HG03103 (cell line): ENCODE measurements around the gene IGF2BP3.
A peak's percentile ranks its signal among the peaks of the same experiment; 100 is the strongest.

Source experiments
- ATAC-seq: cut with Tn5 transposase; IDR thresholded peaks from one replicate; pipeline ENCODE4 v1.9.1; 2021; ENCODE audit warnings: low read depth; ENCODE audit not compliant: unreplicated experiment

Gene IGF2BP3

GRCh38 chr7:23472956-23473843 lies 2.9 kb upstream of the IGF2BP3 start:
- ATAC-seq, result no peak

GRCh38 chr7:23472556-23472955 lies 2.3 kb upstream of the IGF2BP3 start:
- no peak for ATAC-seq

DNA sequence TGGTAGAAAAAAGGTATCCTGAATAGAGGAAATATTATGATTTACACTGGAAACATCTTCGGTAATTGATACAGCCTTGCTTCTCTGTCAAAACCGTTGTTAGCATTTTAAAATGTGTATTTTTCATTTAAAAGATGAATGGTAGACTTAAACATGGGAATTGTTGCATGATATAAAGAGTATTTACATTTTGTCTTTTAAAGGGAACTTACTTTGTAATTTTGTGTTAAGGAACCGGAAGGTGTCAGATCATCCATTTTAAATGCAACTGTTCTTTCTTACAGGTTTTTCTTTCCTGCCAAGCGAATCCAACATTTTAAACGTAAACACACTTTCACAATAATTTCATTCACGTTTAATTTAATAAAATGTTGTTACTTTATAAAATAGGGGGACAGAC lies 1.8 kb upstream of the IGF2BP3 start:
- ATAC-seq, result no peak

GRCh38 chr7:23471106-23471859 lies 992 bp upstream of the IGF2BP3 start:
- peak; percentile 18 for ATAC-seq

GRCh38 chr7:23469961-23470250 lies 385 bp downstream of the IGF2BP3 start:
- ATAC-seq, result no peak

DNA sequence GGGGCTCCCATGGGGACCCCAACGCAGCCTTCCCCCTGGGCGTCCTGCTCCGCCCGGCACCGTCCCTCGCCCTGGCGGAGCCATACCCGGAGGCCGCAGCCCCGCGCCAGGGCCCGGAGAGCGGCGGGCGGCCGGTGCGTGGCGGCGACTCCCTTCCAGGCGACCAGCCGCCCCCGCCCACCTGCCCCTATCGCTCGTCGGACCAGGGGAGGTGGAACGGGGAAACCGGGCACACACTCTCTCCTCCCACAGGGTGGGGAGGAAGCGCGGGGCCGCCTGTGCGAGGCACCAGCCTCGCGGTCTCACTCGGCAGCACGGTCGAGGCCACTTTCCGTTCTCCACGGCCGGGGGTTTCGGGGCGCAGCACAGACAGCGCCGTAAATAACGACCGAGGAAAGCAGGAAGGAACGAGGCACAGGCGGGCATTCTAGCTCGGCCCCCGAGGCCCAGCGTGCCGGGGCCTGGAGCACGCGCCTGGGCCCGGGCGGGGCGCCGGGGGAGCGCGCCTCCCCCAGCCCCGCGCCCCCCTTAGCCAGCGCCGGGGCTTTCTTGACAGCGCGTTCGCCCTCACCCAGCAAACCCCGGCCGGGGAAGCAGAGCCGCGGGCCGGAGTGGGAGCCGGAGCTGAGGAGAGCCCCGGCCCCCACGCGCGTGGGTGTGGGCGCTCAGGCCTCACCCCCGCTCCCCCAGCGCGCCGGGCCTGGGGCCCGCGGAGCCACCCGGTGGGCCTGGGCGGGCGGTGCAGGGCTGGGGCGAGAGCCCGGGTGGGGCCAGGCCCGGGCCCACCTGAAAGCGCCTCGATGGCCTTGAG lies 936 bp downstream of the IGF2BP3 start:
- ATAC-seq, result no peak

DNA sequence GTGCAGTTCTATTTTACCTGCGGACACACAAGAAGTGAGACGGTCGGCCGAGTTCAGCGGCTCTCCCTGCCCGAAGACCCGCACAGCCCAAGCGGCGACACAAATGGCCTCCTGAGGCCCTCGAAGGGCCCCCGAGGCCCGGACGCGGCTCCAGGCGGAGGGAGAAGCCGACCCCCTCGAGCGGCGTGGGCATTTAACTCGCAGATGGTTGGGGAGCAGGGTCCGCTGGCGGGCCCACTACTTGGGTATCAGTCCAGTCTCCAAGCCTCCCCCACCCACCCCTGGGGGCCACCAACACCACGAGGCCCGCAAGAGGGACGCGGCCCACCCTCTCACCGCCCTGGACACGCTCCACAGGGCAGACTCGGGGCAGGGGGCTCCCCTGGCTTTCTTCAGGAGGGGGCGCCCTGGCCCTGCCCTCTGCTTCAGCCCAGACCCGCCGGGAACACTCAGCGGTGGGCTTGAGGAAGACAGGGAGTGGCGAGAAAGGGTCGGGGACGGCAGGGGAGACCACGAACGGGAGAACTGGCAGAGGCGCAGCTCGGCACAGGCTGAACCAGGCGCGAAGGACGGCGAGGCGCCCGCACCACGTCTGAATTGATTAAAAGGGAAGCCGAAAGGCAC lies 1.7 kb downstream of the IGF2BP3 start:
- no peak for ATAC-seq

DNA sequence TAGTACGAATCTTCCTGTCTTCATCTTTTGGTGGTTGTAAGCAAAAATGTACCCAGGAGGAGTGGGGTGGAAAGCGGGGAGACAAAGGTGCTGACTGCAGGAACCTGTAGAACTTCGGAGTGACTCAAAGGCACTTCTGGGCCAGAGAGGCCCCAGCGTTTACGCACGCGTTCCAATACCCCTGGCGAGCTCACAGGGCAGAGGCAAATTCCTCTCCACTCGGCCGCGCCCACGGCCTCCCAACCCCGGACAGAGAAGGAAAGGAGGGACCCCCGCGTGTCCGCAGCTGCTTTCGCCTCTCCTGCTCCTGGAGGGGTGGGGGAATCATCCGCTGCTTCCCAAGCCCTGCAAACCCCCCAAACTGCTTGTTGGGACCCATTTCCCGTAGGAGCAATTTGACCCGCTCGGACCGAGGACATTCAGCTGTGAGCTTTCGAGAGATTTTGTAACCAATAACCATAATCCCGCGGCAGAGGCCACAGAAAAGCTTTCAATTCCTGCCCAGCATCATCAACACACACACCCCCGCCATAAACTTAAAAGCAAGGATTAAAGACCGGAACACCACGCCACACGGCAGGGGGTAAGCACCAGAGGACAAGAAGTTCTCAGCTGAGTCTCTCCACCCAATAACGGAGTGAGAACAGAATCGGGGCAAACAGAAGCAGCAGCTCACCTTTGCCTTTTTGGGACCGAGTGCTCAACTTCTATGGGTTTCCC lies 2.3 kb downstream of the IGF2BP3 start:
- no peak for ATAC-seq

DNA sequence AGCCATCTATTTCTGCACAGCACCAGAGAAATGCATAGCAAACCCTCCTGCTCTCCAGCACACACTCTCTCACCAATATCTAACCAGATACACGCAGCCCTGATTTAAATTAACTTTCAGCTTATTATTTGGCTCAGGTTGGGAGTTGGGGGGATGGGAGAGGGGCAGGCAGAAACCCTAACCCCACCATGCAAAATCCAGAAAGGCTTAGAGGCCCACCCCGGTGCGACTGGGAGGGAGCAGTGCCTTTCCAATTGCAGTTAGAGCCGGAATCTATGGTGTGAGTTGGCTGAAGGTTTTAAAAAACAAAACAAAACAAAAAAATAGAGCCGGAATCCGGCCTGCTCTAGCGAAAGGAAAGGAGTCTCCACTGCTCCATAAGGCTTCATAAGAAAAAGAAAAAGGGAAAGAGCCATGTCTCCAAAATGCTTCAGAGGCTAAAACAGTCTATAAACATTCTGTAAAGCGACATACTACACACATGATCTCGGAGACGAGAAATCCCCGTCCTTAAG lies 2.9 kb downstream of the IGF2BP3 start:
- no peak for ATAC-seq

DNA sequence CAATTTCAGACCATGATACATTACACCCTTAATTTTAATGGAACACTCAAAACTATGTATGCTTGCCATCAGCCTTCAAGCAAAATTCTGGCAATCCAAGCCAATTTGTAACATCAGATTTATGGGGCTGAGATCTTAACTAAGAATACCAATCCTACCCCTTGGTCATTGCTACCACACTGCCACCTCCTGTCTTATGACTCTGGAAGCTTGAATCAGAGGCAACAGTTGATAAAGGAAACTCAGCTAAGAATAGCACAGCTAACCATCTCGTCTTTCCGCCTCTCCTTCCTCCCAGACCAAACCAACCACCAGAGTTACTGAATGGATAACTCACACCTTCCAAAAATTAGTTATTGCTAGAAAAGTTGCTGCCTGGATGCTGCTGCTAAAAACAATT lies 7.4 kb downstream of the IGF2BP3 start:
- no peak for ATAC-seq

DNA sequence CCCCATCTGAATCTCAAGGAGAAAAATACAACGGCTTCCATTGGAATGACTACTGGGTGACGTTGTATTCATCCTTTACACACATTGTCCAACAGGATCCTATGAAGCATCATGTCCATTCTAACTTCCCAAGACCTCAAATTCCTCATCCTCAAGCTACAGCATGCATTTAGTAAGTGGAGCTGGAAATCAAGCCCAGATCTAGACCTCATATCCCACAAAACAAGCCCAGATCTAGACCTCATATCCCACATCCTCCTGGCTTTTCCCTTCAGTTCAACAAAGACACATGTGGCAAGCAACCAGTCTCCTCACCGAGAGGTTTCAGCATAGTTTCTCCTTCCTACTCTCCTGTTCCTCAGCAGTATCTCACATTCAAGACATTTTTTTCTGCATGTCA lies 12.2 kb downstream of the IGF2BP3 start:
- ATAC-seq, result no peak

GRCh38 chr7:23456093-23456492 lies 14.2 kb downstream of the IGF2BP3 start:
- no peak for ATAC-seq

GRCh38 chr7:23454881-23455526 lies 15.3 kb downstream of the IGF2BP3 start:
- no peak for ATAC-seq

DNA sequence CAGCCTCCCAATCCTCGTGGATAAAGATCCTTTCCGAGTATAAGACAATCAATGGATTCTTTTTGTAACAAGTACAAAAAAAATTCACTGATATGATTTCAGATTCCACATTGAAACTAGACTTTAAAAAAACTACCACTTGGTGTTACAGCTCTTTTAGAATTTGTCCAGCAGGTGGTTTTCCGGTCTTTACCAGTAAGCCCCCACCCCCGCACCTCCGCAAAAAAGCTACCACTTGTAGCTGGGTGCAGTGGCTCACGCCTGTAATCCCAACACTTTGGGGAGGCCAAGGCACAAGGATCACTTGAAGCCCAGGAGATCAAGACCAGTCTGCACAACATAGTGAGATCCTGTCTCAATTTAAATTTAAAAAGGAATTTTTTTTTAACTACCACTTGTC lies 19.8 kb downstream of the IGF2BP3 start:
- no peak for ATAC-seq

DNA sequence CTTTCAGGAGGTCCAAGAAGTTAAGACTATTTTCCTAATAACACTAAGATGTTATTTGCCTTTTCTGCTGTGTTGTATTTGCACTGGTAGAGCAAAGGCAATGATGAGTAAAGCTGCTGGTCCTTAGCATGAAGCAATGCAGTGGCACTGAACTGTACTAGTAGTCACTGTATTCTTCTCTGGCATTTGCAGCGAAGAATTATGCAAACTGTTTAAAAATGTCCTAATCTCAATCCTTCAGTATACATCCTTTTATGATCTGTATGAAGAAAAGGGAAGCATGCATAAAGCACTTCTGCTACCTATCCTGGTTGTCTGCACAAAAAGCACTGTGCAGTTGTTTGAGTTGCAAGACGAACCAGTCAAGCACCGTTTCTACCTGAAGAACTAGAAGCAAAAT lies 20.4 kb downstream of the IGF2BP3 start:
- ATAC-seq, result no peak

DNA sequence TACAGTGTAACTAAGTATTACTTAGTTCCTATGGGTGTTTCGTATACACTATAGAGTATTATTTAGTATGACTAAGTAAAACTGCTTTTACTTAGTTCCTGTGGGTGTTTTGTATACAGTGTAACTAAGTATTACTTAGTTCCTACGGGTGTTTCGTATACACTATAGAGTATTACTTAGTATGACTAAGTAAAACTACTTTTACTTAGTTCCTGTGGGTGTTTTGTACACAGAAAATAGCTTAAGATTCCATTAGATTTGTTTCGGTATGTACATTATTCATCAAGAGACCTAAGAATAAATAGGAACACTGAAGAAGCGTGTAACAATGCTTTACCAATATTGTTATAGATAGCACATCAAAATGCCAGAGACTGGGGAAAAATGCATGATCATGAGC lies 25.0 kb downstream of the IGF2BP3 start:
- ATAC-seq, result no peak

DNA sequence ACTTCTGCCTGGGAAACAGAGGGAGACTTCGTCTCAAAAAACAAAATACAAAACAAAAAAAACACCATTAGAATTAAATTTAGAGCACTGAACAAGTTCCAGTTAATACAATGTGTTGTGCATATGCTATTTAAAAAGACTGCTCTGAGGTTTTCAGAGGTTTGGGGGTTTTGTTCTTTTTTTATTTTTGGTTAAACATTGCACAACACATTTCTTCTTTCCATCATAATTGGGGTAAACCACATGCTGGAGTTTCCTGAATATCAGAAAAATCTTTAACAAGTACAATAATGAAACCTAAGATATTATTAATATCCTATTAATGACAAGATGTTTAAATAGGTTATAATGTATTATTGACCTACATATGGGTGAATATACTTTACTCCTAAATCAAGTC lies 26.3 kb downstream of the IGF2BP3 start:
- no peak for ATAC-seq

DNA sequence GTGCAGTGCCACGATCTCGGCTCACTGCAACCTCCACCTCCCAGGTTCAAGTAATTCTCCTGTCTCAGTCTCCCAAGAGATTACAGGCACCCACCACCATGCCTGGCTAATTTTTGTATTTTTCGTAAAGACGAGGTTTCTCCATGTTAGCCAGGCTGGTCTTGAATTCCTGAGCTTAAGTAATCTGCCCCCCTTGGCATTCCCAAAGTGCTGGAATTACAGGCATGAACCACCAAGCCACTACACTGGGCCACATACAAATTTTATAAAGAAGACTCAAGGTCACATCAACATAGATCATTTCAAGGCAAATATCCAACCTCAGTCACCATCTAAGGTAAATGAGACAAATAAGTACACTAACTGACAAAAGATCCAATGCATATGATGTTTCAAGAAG lies 32.1 kb downstream of the IGF2BP3 start:
- ATAC-seq, result no peak

DNA sequence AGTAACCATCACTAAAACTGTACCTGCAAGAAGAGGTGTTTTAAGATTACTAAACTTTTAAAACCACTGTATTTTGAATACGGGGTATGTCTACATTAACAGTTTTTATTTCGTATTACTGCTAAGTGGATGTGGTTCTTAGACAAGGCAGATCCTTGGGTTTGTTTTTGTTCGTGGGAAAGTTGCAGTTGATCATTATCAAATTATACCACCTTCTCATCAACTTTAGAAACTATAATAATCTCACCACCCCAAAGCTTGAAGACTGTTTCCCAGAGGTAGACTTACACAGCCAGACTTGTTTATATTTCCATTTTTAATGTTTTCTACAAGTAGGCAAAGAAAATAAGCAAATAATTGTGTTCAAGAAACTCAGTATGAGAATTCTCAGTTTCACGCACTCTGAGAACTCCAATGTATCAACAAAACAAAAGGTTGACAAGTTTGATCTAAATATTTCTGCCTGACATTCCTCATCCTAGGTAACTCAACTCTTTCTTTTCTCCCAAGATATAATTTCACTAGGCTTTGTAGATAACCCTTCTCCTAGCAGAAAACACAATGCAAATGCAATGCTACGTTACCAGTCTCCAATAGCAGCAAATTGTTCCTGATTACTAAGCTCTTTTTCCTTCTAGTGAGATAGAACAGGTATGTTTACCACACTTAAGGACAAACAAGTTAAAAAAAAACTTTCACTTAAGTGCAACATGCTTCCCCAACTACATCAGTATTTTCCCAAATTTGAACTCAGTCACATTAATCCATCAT lies 36.0 kb downstream of the IGF2BP3 start:
- no peak for ATAC-seq
